Measurements from ENCODE around the gene CEP20.

DNA sequence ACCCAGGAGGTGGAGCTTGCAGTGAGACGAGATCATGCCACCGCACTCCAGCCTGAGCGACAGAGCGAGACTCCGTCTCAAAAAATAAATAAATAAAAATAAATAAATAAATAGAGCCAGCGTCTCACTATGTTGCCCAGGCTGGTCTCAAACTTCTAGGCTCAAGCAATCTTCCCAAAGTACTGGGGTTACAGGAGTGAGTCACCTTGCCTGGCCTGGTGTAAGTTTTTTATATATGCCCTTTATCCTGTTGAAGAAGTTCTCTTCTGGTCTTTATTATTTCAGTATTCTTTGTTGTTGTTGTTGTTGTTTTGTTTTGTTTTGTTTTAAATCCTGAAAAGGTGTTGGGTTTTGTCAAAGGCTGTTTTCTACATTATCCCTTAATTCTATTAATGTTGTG is 30.9 kb upstream of the CEP20 start:
- TF ChIP-seq, protein P1, sequence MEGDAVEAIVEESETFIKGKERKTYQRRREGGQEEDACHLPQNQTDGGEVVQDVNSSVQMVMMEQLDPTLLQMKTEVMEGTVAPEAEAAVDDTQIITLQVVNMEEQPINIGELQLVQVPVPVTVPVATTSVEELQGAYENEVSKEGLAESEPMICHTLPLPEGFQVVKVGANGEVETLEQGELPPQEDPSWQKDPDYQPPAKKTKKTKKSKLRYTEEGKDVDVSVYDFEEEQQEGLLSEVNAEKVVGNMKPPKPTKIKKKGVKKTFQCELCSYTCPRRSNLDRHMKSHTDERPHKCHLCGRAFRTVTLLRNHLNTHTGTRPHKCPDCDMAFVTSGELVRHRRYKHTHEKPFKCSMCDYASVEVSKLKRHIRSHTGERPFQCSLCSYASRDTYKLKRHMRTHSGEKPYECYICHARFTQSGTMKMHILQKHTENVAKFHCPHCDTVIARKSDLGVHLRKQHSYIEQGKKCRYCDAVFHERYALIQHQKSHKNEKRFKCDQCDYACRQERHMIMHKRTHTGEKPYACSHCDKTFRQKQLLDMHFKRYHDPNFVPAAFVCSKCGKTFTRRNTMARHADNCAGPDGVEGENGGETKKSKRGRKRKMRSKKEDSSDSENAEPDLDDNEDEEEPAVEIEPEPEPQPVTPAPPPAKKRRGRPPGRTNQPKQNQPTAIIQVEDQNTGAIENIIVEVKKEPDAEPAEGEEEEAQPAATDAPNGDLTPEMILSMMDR (IDR thresholded peaks at IDR 0.05), result no peak
- TF ChIP-seq POLR2AphosphoS5 (IDR thresholded peaks at IDR 0.05; ENCODE audit: low read depth, low read length) (no peak), TCF7L2 (IDR thresholded peaks at IDR 0.05; ENCODE audit: low read depth, low read length) (no peak)
